WTC11 (cell line): Measurements from ENCODE around the gene ZNF652. TPM values are rescaled to one million over a fixed set of nuclear protein-coding genes. Genes with fewer than 3 reads are reported as not detected.
A peak's percentile ranks its signal among the peaks of the same experiment; 100 is the strongest.
"Not testable (repeated sequence)": the region's sequence is repeated elsewhere in the genome, so short reads cannot be mapped to it uniquely, and the experiment has no call there.

Source experiments
- ATAC-seq: fragments of 200-7000 bp; cut with Tn5 transposase; 2 replicates; pipeline ENCODE4 v1.10.0; 2021; ENCODE audit warnings: mild to moderate bottlenecking, moderate library complexity
- CTCF ChIA-PET: fragments of 300-600 bp; sonication (Branson Sonifier 250); formaldehyde crosslinking; loops from one replicate; lab custom pipeline; 2021; ENCODE audit warnings: antibody characterized with exemption; lab: Charles Lee
- POLR2A ChIA-PET: fragments of 350-600 bp; sonication (Branson Sonifier 250); formaldehyde crosslinking; loops from one replicate; lab custom pipeline; 2021; ENCODE audit warnings: antibody characterized with exemption; lab: Charles Lee
- DNase-seq: peaks from one replicate; pipeline ENCODE4 v3.0.0; 2021; ENCODE audit warnings: low spot score
- H3K27ac Mint-ChIP-seq: 2 replicates; pipeline ENCODE4 v1.8.0; 2021; ENCODE audit warnings: mixed read lengths
- H3K27me3 Mint-ChIP-seq: 2 replicates; pipeline ENCODE4 v1.8.0; 2021; ENCODE audit warnings: low read depth, mild to moderate bottlenecking, moderate library complexity, mixed read lengths
- H3K36me3 Mint-ChIP-seq: 2 replicates; pipeline ENCODE4 v1.8.0; 2021; ENCODE audit warnings: mixed read lengths
- H3K4me1 Mint-ChIP-seq: 2 replicates; pipeline ENCODE4 v1.8.0; 2022; ENCODE audit warnings: mixed read lengths
- H3K4me3 Mint-ChIP-seq: 2 replicates; pipeline ENCODE4 v1.8.0; 2021; ENCODE audit warnings: mild to moderate bottlenecking, moderate library complexity, mixed read lengths
- H3K9me3 Mint-ChIP-seq: 2 replicates; pipeline ENCODE4 v1.8.0; 2021; ENCODE audit warnings: mixed read lengths
- ATF1 ChIP-seq: sonication (generic); formaldehyde crosslinking; IDR thresholded peaks from 2 replicates; pipeline ENCODE4 v1.8.1; 2023; ENCODE audit warnings: mild to moderate bottlenecking, moderate library complexity, missing genetic modification reagents
- CBFB ChIP-seq: sonication (generic); formaldehyde crosslinking; IDR thresholded peaks from 2 replicates; pipeline ENCODE4 v1.8.1; 2022; ENCODE audit warnings: mild to moderate bottlenecking, low read depth, missing genetic modification reagents
- CREM ChIP-seq: sonication (generic); formaldehyde crosslinking; IDR thresholded peaks from 2 replicates; pipeline ENCODE4 v1.8.1; 2022; ENCODE audit warnings: mild to moderate bottlenecking, missing genetic modification reagents, moderate library complexity
- HMGA2 ChIP-seq: fragments of 250-450 bp; sonication (Bioruptor Pico); IDR thresholded peaks from 2 replicates; pipeline ENCODE4 v1.4.0; 2021; ENCODE audit warnings: mild to moderate bottlenecking, moderate library complexity
- JAZF1 ChIP-seq: fragments of 250-450 bp; sonication (Bioruptor Pico); IDR thresholded peaks from 2 replicates; pipeline ENCODE4 v1.9.0; 2021; ENCODE audit warnings: moderate library complexity, mild to moderate bottlenecking, inconsistent platforms
- KAT7 ChIP-seq: sonication (generic); formaldehyde crosslinking; IDR thresholded peaks from 2 replicates; pipeline ENCODE4 v1.8.1; 2023; ENCODE audit warnings: missing genetic modification reagents, mild to moderate bottlenecking, borderline replicate concordance
- MXD4 ChIP-seq: fragments of 250-450 bp; sonication (Bioruptor Pico); IDR thresholded peaks from 2 replicates; pipeline ENCODE4 v1.8.0; 2021; ENCODE audit warnings: mild to moderate bottlenecking, moderate library complexity, borderline replicate concordance
- NR1H2 ChIP-seq: sonication (generic); formaldehyde crosslinking; IDR thresholded peaks from 2 replicates; pipeline ENCODE4 v1.9.0; 2021; ENCODE audit warnings: mild to moderate bottlenecking, moderate library complexity, missing genetic modification reagents
- NR3C1 ChIP-seq: sonication (generic); formaldehyde crosslinking; conservative IDR thresholded peaks from 2 replicates; pipeline ENCODE4 v1.8.1; 2023; ENCODE audit warnings: low read depth, mild to moderate bottlenecking, missing genetic modification reagents
- PRRX2 ChIP-seq: fragments of 250-450 bp; sonication (Bioruptor Pico); IDR thresholded peaks from 2 replicates; pipeline ENCODE4 v1.8.0; 2021; ENCODE audit warnings: mild to moderate bottlenecking
- TEAD1 ChIP-seq: sonication (generic); formaldehyde crosslinking; IDR thresholded peaks from 2 replicates; pipeline ENCODE4 v1.8.0; 2022; ENCODE audit warnings: mild to moderate bottlenecking, missing genetic modification reagents
- TP53 ChIP-seq: sonication (generic); formaldehyde crosslinking; IDR thresholded peaks from 2 replicates; pipeline ENCODE4 v1.8.1; 2023; ENCODE audit warnings: mild to moderate bottlenecking, missing genetic modification reagents
- ZNF396 ChIP-seq: fragments of 250-450 bp; sonication (Bioruptor Pico); IDR thresholded peaks from 2 replicates; pipeline ENCODE4 v1.8.0; 2021; ENCODE audit warnings: mild to moderate bottlenecking, moderate library complexity, borderline replicate concordance
- ZNF423 ChIP-seq: fragments of 250-450 bp; sonication (Bioruptor Pico); IDR thresholded peaks from 2 replicates; pipeline ENCODE4 v2.1.2; 2022; ENCODE audit warnings: mild to moderate bottlenecking, moderate library complexity
- ZNF671 ChIP-seq: fragments of 250-450 bp; sonication (Bioruptor Pico); IDR thresholded peaks from 2 replicates; pipeline ENCODE4 v1.8.0; 2021; ENCODE audit warnings: mild to moderate bottlenecking
- total RNA-seq: library from RNA; stranded (reverse); gene quantifications from 3 replicates; pipeline ENCODE4 v1.2.3, GENCODE V29; 2021
- TF ChIP-seq, protein P1 (sequence below): sonication (generic); formaldehyde crosslinking; IDR thresholded peaks from 2 replicates; pipeline ENCODE4 v1.8.1; 2022; ENCODE audit warnings: mild to moderate bottlenecking, missing genetic modification reagents, moderate library complexity, borderline replicate concordance
- TF ChIP-seq, protein P2 (sequence below): sonication (generic); formaldehyde crosslinking; IDR thresholded peaks from 2 replicates; pipeline ENCODE4 v1.8.1; 2022; ENCODE audit warnings: low read depth, missing genetic modification reagents, borderline replicate concordance
- TF ChIP-seq, protein P3 (sequence below): sonication (generic); formaldehyde crosslinking; IDR thresholded peaks from 2 replicates; pipeline ENCODE4 v1.8.0; 2022; ENCODE audit warnings: mild to moderate bottlenecking, missing genetic modification reagents
- TF ChIP-seq, protein P4 (sequence below): fragments of 250-450 bp; sonication (Bioruptor Pico); IDR thresholded peaks from 2 replicates; pipeline ENCODE4 v1.9.0; 2021; ENCODE audit warnings: mild to moderate bottlenecking

ZNF652 gene
- total RNA-seq, 1 experiment from 2014 or later = 40.8 TPM

DNA sequence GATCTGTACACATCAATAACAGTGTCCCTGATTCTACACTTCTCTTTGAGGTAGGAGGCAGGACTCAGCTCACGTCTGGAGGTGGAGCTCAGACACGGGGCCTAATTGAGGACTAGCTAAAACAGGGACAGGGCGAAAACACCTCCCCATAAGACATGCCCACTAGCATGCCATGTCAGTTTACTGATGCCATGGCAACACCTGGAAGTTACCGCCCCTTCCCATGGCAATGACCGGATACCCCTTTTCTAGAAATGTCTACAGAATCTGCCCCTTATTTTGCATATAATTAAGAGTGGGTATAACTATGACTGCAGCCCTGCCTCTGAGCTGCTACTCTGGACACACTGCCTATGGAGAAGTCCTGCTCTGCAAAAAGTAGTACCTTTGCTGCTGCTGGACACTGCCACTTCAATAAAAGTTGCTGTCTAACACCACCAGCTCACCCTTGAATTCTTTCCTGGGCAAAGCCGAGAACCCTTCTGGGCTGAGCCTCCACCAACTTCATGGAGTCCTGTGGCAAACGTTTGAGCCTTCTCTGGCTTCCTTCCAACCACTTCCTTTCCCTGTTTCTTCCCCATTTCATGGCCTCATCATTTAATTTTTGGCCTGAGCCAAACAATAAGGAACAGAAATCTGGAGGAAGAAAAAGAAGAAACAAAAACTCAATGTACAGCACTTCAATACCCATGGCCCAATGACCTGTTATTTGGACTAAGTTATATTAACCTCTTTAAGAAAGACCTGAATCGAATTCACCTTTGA lies 31.6 kb upstream of the ZNF652 start:
- ChIA-PET POLR2A (interaction anchor here (0.6 kb wide), 1 partner anchor 513 kb away, joined by 4 read pairs; no protein-coding TSS in a partner anchor), CTCF (interaction anchor here (0.5 to 2.0 kb wide), 10 partner anchors 22 to 427 kb away, joined by 3 to 8 read pairs (median 4); no protein-coding TSS in a partner anchor)
- no peak for DNase-seq
- no peak for TF ChIP-seq ZNF396
- no peak for TF ChIP-seq HMGA2 (CRISPR knock-in tag)
- no peak for TF ChIP-seq CBFB (CRISPR knock-in tag)
- TF ChIP-seq, protein P1, sequence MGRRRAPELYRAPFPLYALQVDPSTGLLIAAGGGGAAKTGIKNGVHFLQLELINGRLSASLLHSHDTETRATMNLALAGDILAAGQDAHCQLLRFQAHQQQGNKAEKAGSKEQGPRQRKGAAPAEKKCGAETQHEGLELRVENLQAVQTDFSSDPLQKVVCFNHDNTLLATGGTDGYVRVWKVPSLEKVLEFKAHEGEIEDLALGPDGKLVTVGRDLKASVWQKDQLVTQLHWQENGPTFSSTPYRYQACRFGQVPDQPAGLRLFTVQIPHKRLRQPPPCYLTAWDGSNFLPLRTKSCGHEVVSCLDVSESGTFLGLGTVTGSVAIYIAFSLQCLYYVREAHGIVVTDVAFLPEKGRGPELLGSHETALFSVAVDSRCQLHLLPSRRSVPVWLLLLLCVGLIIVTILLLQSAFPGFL = no peak
- no peak for TF ChIP-seq CREM (CRISPR knock-in tag)
- no peak for TF ChIP-seq KAT7 (CRISPR knock-in tag)
- TF ChIP-seq TP53 = no peak
- no peak for TF ChIP-seq ZNF423 (CRISPR knock-in tag)
- TF ChIP-seq ZNF671 (CRISPR knock-in tag) = no peak
- no peak for TF ChIP-seq ATF1 (CRISPR knock-in tag)
- no peak for TF ChIP-seq NR1H2 (CRISPR knock-in tag)
- Mint-ChIP-seq H3K27ac (no peak overlapping the region; the same call in 1 of the 2 replicates), H3K9me3 (no peaks in the 10 kb centered on the region), H3K4me1 (peaks cover 2% of the 10 kb centered on the region), H3K36me3 (no peaks in the 10 kb centered on the region), H3K4me3 (no peak overlapping the region), H3K27me3 (no peaks in the 10 kb centered on the region)
- peak; percentile 33 for ATAC-seq

DNA sequence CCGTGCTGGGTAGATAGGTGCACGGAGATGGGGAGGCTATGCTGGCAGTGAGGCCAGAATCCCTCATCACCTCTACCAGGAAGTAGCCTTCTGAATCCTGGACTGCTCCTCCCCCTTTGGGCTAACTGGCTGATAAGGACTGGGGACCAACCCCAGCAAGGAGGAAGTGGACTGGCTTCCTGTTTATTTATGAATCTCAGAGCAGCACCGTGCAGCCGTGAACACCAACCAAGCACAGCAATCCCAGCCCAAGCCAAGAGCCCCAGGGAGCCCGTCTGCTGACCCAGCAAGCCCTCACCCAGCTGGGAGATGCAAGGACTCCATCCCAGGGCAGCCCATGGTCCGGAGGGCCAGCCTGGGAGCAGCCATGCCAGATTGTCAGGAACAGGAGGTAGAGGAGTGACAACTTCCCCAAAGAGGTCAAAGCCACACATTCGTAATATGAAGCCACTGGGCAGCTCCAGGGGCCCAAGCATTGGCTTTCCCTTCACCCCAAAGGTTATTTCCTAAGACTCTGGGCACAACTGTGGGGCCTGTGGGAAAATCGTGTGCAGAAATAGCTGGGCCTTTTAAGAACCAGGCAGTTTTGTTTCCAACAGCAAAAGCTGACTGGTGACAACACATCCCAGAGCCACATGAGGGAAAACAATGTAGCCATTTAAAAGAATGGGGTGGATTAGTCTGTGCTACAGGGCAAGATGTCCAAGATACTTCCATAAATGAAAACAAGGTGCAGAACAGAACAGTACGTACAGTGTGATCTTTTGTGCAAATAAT lies 28.7 kb upstream of the ZNF652 start:
- Mint-ChIP-seq H3K27ac (no peak overlapping the region), H3K4me3 (no peak overlapping the region), H3K4me1 (peaks cover 2% of the 10 kb centered on the region), H3K9me3 (no peaks in the 10 kb centered on the region), H3K36me3 (no peaks in the 10 kb centered on the region), H3K27me3 (no peaks in the 10 kb centered on the region; the same call in 1 of the 2 replicates)
- ChIA-PET POLR2A (interaction anchor here (1.4 kb wide), 1 partner anchor 160 kb away, joined by 3 read pairs; no protein-coding TSS in a partner anchor), CTCF (interaction anchor here (1.1 to 2.7 kb wide), 2 partner anchors 18 to 22 kb away, joined by 3 to 10 read pairs; no protein-coding TSS in a partner anchor)
- ATAC-seq = no peak
- no peak for DNase-seq
- TF ChIP-seq KAT7 (CRISPR knock-in tag) = no peak
- TF ChIP-seq NR3C1 (CRISPR knock-in tag) = no peak
- TF ChIP-seq, protein P2, sequence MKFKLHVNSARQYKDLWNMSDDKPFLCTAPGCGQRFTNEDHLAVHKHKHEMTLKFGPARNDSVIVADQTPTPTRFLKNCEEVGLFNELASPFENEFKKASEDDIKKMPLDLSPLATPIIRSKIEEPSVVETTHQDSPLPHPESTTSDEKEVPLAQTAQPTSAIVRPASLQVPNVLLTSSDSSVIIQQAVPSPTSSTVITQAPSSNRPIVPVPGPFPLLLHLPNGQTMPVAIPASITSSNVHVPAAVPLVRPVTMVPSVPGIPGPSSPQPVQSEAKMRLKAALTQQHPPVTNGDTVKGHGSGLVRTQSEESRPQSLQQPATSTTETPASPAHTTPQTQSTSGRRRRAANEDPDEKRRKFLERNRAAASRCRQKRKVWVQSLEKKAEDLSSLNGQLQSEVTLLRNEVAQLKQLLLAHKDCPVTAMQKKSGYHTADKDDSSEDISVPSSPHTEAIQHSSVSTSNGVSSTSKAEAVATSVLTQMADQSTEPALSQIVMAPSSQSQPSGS = no peak
- TF ChIP-seq, protein P3, sequence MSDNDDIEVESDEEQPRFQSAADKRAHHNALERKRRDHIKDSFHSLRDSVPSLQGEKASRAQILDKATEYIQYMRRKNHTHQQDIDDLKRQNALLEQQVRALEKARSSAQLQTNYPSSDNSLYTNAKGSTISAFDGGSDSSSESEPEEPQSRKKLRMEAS (CRISPR knock-in tag) = no peak
- TF ChIP-seq MXD4 = no peak
- no peak for TF ChIP-seq PRRX2 (CRISPR knock-in tag)
- TF ChIP-seq TEAD1 (CRISPR knock-in tag) = no peak
- TF ChIP-seq, protein P4, sequence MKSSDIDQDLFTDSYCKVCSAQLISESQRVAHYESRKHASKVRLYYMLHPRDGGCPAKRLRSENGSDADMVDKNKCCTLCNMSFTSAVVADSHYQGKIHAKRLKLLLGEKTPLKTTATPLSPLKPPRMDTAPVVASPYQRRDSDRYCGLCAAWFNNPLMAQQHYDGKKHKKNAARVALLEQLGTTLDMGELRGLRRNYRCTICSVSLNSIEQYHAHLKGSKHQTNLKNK = no peak
- no peak for TF ChIP-seq JAZF1 (CRISPR knock-in tag)

DNA sequence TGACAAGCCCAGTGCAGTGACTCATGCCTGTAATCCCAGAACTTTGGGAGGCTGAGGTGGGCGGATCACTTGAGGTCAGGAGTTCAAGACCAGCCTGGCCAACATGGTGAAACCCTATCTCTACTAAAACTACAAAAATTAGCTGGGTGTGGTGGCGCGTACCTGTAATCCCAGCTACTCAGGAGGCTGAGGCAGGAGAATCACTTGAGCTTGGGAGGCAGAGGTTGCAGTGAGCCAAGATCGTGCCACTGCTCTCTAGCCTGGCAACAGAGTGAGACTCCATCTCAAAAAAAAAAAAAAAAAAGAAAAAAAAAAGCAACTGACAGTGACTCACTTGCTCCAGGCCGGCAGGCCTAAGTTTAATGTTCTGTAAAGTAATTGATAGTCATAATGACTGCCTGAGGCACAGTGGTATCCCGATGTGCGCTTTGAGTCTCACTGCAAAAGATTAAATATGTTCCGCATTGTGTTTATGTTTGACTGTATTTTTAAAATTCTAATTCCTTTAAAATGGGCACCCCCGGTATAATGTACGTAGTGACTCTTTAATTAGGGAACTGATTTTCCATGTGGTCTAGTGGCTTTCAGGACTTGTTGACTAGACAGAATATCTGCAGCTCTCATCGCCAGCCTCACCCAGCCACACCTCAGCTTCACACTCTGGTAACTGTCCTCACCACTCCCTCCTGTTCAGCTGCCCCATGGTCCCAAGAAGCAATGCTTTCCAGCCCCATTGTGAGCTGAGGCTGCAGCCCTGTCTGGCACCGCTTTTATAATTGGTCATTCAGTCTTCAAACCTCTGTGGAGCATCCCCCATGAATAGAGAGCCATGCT lies 27.7 kb upstream of the ZNF652 start:
- POLR2A ChIA-PET, ATAC-seq, H3K27me3 Mint-ChIP-seq, H3K4me3 Mint-ChIP-seq, H3K9me3 Mint-ChIP-seq, DNase-seq, H3K27ac Mint-ChIP-seq, H3K4me1 Mint-ChIP-seq, H3K36me3 Mint-ChIP-seq: not testable (repeated sequence)
- CTCF ChIA-PET = interaction anchor here (0.7 to 4.9 kb wide), 5 partner anchors 19 to 140 kb away, joined by 3 to 23 read pairs (median 4); no protein-coding TSS in a partner anchor
